ENCODE measurements around the gene SHD. TPM values are rescaled to one million over a fixed set of nuclear protein-coding genes. Genes with fewer than 3 reads are reported as not detected.

Gene SHD
- total RNA-seq (2014; rRNA removed; shearing (Covaris generic)) (1.8 and 7.5 TPM in 2 replicates), polyA plus RNA-seq (2016; fragmentation: Nextera tagmentation; extraction: Ambion mirVana) (6.4 and 8.0 TPM in 2 replicates)
- long read RNA-seq, partial matches to known transcripts: 0 of 4 reads
- long read RNA-seq, other reads (novel, unspliced or antisense): 2 of 4 reads

DNA sequence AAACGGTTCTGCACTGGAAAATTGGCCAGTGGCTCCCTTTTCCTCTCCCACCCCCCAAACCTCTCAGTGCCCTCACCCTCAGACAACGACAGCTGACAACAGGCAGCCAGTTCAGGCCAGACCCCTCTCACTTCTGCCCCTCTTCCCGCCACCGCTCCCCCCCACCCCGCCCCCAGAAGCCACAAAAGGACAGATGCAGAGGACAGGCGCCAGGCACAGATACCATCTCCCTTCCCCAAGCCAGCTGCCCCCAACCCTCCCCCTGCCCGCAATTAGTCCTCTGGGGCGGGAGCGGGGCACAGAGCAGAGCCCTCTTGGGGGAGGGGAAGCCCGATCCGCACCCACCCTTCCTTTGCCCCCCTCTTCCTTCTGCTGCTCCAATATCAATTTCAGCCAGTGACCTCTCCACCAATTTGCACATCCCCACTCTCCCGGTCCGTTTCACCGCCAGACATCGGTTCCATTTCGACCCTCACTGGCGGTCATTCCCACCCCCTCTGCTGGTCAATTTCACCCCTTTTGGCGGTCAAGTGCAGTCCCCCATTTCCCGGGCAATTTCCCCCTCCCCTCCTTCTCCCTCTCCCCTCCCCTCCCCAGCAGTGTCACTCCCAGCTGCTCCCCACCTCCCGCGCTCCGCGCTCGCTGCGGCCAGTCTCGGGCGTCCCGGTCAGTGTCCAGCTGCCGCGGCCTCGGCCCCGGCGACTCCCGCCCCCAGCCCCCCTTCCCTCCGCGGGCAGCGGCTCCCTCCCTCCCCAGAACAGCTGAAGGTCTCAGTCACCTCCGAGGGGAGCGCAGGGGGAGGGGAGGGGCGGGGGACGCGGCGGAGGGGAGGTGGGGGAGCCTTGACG lies at the start of gene SHD:
TSS of gene SHD (plus strand) at position 848 of the 848 bp plus-strand sequence. CDS start 798 bp downstream, outside the sequence.
- Histone ChIP-seq H3K4me1 (ENCODE audit: insufficient read depth) (peaks cover 4% of the 10 kb centered on the region; the same call in 1 of the 2 replicates), H3K27ac (ENCODE audit: low read depth) (no peak within 1 kb of the TSS), H2AFZ (peak within 1 kb of the TSS; percentile 92), H3K4me2 (peak within 1 kb of the TSS; percentile 95), H3K79me2 (replicated peaks; ENCODE audit: insufficient read depth) (no peaks in the 10 kb centered on the region), H3K36me3 (ENCODE audit: insufficient read depth) (no peaks in the 10 kb centered on the region), H3K4me3 (peak within 1 kb of the TSS; percentile 85), H3K27me3 (ENCODE audit: insufficient read depth) (peaks cover 44% of the 10 kb centered on the region), H4K20me1 (replicated peaks; ENCODE audit: insufficient read depth) (no peaks in the 10 kb centered on the region), H3K9me2 (ENCODE audit: insufficient read depth) (no peaks in the 10 kb centered on the region), H3F3A (replicated peaks; ENCODE audit: low read depth) (peaks cover 5% of the 10 kb centered on the region; the same call in 1 of the 2 replicates)
- TF ChIP-seq CREB1 (CRISPR knock-in tag; IDR thresholded peaks at IDR 0.05; ENCODE audit: low read depth) (no peak), REST (IDR thresholded peaks at IDR 0.05; ENCODE audit: unreplicated experiment) (no peak), NANOG (IDR thresholded peaks at IDR 0.05; ENCODE audit: borderline replicate concordance) (no peak), CTCF (conservative IDR thresholded peaks at IDR 0.05; ENCODE audit: low read depth in 2 of 2) (no peak; a peak in 1 of 4 replicates), JUNB (IDR thresholded peaks at IDR 0.05; ENCODE audit: unreplicated experiment) (no peak), POLR2AphosphoS5 (IDR thresholded peaks at IDR 0.05; ENCODE audit: low read depth) (no peak), EZH2phosphoT487 (IDR thresholded peaks at IDR 0.05; ENCODE audit: unreplicated experiment) (no peak), EZH2 (IDR thresholded peaks at IDR 0.05; ENCODE audit: low read depth, unreplicated experiment) (no peak), STAT1 (IDR thresholded peaks at IDR 0.05; ENCODE audit: unreplicated experiment) (no peak), ZNF114 (CRISPR knock-in tag; IDR thresholded peaks at IDR 0.05) (no peak), ZNF331 (CRISPR knock-in tag; IDR thresholded peaks at IDR 0.05; ENCODE audit: low read depth) (no peak)
- TF ChIP-seq, protein P1, sequence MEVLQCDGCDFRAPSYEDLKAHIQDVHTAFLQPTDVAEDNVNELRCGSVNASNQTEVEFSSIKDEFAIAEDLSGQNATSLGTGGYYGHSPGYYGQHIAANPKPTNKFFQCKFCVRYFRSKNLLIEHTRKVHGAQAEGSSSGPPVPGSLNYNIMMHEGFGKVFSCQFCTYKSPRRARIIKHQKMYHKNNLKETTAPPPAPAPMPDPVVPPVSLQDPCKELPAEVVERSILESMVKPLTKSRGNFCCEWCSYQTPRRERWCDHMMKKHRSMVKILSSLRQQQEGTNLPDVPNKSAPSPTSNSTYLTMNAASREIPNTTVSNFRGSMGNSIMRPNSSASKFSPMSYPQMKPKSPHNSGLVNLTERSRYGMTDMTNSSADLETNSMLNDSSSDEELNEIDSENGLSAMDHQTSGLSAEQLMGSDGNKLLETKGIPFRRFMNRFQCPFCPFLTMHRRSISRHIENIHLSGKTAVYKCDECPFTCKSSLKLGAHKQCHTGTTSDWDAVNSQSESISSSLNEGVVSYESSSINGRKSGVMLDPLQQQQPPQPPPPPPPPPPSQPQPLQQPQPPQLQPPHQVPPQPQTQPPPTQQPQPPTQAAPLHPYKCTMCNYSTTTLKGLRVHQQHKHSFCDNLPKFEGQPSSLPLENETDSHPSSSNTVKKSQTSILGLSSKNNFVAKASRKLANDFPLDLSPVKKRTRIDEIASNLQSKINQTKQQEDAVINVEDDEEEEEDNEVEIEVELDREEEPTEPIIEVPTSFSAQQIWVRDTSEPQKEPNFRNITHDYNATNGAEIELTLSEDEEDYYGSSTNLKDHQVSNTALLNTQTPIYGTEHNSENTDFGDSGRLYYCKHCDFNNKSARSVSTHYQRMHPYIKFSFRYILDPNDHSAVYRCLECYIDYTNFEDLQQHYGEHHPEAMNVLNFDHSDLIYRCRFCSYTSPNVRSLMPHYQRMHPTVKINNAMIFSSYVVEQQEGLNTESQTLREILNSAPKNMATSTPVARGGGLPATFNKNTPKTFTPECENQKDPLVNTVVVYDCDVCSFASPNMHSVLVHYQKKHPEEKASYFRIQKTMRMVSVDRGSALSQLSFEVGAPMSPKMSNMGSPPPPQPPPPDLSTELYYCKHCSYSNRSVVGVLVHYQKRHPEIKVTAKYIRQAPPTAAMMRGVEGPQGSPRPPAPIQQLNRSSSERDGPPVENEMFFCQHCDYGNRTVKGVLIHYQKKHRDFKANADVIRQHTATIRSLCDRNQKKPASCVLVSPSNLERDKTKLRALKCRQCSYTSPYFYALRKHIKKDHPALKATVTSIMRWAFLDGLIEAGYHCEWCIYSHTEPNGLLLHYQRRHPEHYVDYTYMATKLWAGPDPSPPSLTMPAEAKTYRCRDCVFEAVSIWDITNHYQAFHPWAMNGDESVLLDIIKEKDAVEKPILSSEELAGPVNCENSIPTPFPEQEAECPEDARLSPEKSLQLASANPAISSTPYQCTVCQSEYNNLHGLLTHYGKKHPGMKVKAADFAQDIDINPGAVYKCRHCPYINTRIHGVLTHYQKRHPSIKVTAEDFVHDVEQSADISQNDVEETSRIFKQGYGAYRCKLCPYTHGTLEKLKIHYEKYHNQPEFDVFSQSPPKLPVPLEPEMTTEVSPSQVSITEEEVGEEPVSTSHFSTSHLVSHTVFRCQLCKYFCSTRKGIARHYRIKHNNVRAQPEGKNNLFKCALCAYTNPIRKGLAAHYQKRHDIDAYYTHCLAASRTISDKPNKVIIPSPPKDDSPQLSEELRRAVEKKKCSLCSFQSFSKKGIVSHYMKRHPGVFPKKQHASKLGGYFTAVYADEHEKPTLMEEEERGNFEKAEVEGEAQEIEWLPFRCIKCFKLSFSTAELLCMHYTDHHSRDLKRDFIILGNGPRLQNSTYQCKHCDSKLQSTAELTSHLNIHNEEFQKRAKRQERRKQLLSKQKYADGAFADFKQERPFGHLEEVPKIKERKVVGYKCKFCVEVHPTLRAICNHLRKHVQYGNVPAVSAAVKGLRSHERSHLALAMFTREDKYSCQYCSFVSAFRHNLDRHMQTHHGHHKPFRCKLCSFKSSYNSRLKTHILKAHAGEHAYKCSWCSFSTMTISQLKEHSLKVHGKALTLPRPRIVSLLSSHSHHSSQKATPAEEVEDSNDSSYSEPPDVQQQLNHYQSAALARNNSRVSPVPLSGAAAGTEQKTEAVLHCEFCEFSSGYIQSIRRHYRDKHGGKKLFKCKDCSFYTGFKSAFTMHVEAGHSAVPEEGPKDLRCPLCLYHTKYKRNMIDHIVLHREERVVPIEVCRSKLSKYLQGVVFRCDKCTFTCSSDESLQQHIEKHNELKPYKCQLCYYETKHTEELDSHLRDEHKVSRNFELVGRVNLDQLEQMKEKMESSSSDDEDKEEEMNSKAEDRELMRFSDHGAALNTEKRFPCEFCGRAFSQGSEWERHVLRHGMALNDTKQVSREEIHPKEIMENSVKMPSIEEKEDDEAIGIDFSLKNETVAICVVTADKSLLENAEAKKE (CRISPR knock-in tag; IDR thresholded peaks at IDR 0.05): no peak
- TF ChIP-seq, protein P2, sequence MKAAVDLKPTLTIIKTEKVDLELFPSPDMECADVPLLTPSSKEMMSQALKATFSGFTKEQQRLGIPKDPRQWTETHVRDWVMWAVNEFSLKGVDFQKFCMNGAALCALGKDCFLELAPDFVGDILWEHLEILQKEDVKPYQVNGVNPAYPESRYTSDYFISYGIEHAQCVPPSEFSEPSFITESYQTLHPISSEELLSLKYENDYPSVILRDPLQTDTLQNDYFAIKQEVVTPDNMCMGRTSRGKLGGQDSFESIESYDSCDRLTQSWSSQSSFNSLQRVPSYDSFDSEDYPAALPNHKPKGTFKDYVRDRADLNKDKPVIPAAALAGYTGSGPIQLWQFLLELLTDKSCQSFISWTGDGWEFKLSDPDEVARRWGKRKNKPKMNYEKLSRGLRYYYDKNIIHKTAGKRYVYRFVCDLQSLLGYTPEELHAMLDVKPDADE (IDR thresholded peaks at IDR 0.05): no peak
- Mint-ChIP-seq H3K27ac (no peak within 1 kb of the TSS), H3K36me3 (ENCODE audit: low read depth) (no peaks in the 10 kb centered on the region), H3K4me1 (peaks cover 4% of the 10 kb centered on the region; the same call in 2 of the 3 replicates), H3K4me3 (peak within 1 kb of the TSS; percentile 85), H3K9me3 (no peaks in the 10 kb centered on the region), H3K27me3 (ENCODE audit: insufficient read depth, low read depth, poor library complexity) (peaks cover 38% of the 10 kb centered on the region)
- peak; percentile 72 for DNase-seq (ENCODE audit: low spot score)
- peak; percentile 36 for ATAC-seq

All from GM23338 (cell line).